SKM-1 treated with dmso at 0.1 percent for 144 hours (cell line): ENCODE data around the gene PLOD1.
"Not testable (repeated sequence)": the region's sequence is repeated elsewhere in the genome, so short reads cannot be mapped to it uniquely, and the experiment has no call there.

Experiments
- DNase-seq: peaks from one replicate; lab custom pipeline; 2025; ENCODE audit not compliant: unreplicated experiment; lab: John Stamatoyannopoulos, UW

The PLOD1 gene

DNA sequence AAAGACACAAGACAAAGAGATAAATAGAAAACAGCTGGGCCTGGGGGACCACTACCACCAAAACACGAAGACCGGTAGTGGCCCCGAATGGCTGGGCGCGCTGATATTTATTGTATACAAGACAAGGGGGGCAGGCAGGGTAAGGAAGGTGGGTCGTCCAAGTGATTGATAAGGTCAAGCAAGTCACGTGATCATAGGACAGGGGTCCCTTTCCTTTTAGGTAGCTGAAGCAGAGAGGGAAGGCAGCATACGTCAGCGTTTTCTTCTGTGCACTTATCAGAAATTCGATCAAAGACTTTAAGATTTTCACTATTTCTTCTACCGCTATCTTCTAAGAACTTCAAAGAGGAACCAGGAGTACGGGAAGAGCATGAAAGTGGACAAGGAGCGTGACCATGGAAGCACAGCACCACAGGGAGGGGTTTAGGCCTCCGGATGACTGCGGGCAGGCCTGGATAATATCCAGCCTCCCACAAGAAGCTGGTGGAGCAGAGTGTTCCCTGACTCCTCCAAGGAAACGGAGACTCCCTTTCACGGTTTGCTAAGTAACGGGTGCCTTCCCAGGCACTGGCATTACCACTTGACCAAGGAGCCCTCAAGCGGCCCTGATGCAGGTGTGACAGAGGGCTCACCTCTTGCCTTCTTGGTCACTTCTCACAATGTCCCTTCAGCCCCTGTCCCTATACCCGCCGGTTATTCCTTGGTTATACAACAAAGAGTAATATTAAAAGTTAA lies 21.9 kb upstream of the PLOD1 start:
- DNase-seq: not testable (repeated sequence)

DNA sequence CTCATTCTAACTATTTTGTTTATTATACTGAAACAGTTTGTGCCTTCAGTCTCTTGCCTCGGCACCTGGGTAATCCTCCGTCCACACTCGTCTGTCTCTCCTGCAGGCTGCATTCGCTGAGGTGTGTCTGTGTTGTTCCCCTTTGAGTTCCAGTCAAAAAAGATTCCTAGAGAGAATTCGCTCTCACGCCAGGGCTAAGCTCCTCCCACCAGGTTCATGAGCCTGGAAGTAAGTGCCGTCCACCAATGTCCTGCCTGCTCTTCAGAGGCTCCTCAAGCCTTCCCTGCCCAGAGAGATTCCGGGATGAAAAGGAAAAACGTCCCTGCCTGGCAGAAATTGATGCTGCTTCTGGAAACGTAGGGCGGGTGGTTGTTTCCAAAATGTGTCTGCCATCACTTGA lies 21.2 kb upstream of the PLOD1 start:
- DNase-seq: no peak

DNA sequence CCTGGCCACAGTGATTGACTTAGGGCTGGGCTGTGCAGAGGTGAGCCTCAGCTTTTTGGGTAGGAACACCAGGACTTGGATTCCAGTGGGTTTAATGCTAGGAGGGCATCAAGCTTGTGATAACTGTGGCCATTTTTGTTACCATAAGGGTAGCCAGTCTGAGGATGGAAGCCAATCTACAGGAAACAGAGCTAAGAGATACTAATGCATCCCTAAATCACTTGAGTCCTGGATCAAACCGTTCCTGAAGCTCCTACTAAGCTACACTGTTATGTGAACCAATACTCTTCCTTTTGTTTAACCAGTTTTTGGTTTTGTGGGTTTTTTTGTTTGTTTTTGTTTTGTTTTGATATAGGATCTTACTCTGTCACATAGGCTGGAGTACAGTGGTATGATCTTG lies 20.5 kb upstream of the PLOD1 start:
- DNase-seq: no peak

DNA sequence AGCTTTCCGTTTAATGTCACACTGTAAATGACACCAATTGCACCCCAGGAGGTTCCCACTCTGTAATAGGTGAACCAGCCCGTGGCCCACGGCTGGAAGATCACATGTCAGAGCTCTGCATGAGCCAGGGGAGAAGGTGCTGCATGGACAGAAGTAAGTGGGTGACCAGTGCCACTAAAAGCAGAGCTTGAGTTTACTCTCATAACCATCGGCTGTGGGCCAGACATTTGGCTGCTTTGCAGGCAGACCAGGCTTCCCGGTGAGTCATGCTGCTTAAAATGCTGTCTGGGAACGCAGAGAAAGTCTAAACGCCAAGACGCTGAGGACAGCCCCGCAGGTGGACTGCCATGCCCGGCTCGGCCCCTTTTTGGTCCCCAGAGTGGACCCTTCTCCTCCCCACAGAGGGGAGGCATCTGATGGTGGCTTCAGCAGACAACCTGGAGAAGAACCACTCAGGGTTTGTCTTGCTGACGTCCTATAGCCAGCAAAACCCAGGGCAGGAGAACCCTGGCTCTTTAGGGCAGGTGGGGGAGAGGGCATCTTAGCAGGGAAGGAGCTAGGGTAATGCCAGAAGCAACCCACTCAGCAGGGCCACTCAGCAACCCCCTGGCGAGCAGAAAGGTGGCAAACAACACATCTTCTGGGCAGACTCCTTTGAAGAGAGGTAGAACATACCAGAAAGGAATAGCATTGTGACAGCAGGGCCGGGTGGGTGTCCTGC lies 15.6 kb upstream of the PLOD1 start:
- no peak for DNase-seq

DNA sequence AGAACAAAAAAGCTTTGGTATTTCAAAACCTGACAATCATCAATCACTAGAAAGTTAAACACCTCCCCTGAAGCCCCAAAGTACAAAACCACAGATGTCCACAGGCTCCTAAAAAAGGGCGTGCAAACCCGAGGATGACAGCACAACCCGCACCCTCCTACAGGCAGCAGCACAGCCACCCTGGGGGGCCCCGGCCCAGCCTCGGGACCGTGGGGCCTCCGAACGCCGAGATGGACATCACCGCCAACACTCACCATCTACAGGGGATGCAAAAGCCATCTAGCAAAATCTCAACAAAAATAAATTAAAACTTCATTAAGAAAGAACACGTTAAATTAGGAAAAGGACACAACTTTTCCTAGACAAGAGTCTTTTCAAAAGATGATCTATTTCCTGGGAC lies 14.9 kb upstream of the PLOD1 start:
- DNase-seq: no peak

DNA sequence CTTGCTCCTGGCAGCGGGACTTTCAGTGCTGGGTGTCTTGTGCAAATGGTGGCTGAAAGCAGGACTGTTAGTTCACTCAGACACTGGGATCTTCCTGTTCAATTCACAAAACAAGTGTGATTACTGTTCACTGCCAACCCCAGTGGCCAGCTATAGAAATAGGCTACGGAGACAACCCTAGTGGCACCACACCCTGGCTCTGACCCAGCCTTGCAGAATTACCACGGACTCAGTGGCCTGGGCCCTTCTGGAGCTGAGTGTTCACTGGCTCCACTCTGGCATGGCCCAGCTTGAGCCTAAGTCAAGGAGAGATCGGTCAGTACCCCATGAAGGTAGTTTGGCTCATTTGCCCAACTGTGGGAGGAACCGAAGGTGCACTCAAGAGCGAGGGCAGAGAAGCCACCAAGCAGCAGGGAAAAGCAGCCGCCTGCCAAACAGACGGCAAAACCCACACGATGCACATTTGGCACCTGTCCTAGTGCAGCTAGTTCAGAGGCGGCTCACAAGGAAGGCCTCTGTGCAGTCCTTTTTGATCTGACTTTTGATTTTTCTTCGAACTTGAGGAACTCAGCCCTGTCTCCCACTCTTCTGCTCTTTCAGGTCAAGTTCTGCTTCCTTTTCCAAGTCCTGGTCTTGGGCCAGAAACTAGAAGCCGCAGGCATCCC lies 14.1 kb upstream of the PLOD1 start:
- DNase-seq: no peak

DNA sequence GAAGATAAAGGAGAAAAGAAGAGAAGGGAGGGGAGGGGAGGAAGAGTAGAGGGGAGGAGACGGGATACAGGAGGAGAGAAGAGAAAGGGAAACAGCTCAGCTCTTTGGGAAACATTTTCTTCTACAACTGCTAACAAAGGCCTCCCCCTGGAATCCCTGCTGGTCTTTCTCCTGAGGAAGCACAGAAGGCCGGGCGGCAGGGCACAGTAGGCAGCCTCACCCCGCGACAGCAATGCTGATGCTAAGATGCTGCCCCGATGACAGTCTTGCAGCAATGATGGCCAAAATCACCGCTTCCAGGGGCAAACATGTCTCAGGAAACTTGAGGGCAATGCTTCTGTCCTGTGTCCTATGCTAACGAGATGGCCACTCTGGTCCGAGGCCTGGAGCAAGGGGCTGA lies 13.5 kb upstream of the PLOD1 start:
- DNase-seq: no peak

DNA sequence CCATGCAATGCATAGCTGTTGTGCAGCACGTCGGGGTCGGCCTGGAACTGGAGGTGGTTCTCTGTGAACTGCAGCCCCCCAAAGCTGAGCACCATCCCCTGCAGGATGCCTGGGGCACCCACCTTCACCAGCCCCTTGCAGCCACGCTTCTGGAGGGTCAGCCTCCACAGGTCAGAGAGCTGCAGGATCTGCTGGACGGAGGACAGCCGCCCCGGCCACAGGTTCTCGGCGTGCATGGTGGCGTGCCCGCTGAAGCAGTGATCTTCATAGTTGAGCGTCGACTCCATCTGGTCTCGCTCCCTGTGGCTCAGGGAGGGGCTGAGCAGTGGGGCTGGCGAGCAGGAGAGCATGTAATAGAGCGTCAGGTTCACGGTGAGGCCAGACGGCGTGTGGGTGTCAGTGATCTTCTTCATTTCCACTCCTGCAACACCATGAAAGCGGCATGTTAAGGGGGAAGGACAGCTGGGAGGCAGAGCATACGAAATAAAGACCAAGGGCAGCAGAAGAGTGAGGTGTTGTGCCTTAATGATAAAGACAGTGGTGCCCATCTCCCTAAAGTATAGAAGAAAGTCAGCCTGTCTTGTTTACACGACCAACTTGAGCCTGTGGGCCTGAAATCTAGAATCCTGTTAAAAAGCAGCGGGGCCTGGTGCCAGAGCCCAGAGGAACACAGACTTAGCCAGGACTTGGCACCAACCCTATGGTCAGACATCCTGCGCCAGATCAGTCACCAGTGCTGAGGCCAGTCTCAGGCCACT lies 11.3 kb upstream of the PLOD1 start:
- DNase-seq: no peak

DNA sequence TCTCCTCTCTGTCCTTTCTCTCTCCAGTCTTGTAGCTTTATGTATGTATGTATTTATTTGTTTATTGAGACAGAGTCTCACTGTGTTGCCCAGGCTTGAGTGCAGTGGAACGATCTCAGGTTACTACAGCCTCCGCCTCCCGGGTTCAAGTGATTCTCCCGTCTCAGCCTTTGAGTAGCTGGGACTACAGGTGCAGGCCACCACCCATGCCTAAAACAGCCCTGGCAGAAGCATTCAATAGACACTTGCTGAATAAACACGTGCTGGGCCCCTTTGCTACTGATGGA lies 10.7 kb upstream of the PLOD1 start:
- no peak for DNase-seq

DNA sequence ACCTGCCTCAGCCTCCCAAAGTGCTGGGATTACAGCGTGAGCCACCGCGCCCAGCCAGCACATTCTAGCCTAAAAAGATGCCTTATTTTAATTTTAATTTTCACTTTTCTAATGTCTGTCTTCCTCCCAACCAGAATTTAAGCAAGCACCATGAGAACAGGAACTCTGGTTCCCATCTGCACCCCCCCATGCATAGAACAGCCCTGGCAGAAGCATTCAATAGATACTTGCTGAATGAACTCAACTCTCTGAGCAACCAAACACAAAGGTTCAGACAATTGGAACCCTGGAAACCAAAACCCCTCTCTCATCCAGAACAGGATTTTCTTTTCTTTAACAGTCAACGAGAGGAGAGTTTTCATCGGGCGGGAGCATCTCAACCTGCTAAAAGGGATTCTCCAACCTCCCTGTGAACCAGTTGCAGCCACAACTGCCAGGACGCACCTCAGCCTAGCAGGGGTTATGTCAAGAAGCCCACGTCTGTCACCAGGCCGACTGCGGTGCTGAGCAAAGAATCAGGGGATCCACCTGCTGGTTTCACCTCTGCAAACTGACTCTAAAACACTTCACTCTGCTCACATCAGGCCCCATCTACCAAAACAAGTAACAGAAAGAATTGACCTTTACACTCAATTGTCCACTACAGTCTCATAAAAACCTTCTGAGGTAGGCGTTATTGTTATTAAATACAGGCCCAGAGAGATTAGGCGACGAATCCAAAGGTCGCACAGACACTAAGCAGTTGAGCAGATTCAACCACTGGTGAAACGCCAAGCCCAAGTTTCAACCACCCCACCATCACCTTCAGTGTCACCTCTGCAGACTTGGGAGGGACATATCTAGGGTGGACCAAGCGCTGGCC lies 10.0 kb upstream of the PLOD1 start:
- no peak for DNase-seq

DNA sequence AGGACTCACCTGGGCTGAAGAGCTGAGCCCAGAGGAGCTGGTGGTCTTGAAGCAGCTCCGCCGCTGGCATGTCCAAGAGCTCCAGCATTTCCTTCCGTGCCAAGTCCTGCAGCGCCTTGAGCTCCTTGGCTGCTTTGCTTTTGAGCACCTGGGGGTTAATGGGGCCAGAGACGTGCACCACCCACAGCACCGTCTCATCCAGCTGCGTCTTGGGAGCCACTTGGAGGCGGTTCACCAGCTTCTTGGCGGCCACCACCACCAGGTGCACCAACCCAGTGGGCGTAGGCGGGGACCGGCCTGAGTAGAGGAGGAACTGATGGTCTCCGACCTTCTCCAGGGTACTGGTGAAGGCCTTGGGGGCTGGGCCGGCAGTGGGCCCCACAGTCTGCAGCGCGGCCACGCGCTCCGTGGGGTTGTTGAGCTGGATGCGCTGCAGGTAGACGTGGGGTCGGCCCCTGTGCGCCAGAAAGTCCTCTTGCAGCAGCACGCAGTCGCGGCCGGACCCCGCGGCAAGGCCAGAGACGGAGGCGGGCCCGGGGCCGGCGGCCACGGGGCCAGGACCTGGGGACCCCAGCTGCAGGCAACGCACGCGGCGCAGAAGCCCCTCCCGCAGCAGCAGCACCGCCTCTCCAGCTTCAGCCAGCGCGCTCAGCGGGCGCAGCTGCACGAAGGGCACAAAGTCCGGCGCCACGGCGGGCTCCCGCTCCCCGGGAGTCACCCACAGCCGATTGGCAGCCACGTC lies 9.2 kb upstream of the PLOD1 start:
- not testable (repeated sequence) for DNase-seq

DNA sequence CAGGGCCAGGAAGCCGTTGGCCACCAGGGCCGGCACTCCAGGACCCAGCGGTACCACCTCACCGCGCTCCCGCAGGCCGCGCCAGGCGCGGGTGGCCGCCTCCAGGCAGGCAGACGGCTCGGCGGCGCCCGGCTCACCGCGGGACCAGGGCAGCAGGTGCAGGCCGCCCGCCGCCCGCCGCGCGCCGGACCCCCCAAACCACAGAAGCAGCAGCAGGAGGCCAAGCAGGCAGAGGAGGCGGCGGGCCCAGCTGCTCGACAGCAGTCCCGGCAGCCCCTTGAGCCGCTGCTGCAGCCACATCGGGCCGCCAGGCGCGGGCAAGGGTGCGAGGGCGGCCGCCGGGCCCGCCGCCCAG lies 8.6 kb upstream of the PLOD1 start:
- DNase-seq: no peak

DNA sequence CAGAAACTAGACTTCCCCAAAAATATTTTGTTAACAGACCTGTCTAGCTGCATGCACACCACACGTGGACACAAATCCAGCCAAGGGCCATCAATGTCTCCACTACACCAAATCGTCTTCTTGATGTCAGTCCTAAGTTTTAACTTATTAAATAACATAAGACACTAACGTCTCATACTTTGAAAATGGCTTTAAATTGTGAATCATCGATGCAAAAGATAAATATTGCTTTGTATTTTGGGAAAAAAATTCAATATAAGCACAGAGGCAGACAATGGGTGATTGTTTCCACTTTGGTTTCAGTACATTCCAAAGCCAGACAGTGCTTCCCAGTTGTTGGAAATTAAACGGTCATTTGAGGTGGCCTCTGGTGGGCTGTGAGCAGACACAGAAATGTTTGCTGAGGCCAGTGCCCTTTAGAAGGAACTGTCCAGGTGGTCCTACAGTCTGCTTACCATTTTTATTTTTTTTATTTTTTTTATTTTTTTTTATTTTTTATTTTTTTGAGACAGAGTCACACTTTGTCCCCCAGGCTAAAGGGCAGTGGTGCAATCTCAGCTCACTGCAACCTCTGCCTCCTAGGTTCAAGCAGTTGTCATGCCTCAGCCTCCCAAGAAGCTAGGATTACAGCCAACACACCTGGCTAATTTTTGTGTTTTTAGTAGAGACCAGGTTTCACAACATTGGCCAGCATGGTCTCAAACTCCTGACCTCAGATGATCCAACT lies 6.5 kb upstream of the PLOD1 start:
- DNase-seq: no peak

DNA sequence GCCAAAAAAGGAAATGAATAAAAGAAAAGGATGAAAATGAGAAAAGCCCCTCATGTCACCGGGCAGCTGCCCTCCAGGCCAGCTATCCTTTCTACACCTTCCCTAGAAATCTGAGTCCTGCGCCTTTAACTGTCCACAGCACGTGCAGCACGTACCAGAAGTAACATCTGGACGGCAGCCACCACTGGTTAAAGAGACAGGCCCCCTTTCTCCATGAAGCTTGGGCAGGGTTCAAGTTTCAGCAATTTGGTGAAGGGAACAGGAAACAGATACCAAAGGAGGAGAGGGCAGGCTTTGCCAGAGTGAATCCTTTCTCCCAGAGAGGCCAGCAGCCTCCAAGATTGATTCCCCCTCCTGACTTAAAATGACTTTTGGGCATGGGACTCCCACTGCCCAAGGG lies 4.7 kb upstream of the PLOD1 start:
- DNase-seq: peak; percentile 20

DNA sequence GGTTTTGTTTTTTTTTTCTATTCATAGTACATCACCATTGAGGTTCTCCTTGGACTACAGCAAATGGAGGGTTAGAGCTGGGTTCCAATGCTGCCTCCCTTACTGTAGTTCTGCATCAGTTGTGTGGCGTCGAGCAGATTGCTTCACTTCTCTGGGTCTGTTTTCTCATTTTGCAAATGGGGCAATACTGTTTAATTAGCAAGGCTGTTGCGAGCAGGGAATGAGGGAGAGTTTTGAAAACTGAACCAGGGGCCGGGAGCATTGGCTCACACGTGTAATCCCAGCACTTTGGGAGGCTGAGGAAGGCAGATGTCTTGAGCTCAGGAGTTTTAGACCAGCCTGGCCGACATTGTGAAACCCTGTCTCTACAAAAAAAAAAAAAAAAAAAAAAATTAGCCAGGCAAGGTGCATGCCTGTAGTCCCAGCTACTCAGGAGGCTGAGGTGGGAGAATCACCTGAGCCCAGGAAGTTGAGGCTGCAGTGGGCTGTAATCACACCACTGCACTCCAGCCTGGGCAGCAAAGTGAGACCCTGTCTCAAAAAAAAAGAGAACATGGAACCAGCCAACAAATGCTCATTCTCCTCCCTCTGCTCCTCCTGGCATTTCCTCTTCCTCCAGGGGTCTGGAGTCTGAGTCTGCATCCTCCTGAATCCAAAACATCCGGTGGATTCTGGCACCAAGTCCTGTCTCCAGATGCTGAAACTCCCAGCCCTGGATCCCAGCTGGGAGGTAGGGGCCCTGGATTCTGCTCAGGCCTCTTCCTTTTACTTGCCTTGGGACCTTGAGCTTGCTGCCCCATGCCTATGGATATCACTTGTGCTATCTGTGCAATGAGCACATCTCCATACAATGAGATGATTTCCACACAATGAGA lies 3.7 kb upstream of the PLOD1 start:
- DNase-seq: peak; percentile 41

DNA sequence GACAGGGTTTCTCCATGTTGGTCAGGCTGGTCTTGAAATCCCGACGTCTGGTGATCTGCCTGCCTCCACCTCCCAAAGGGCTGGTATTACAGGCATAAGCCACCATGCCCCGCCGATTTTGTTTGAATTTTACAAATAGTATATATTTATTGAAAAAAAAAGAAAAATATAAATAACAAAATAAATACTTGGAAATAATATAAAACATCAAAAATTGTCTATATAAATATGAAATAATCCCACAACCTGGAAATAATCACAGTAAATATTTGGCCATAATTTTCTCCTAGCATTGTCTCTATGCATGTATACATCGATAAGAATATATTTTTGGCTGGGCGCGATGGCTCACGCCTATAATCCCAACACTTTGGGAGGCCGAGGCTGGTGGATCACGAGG lies 2.7 kb upstream of the PLOD1 start:
- DNase-seq: no peak

DNA sequence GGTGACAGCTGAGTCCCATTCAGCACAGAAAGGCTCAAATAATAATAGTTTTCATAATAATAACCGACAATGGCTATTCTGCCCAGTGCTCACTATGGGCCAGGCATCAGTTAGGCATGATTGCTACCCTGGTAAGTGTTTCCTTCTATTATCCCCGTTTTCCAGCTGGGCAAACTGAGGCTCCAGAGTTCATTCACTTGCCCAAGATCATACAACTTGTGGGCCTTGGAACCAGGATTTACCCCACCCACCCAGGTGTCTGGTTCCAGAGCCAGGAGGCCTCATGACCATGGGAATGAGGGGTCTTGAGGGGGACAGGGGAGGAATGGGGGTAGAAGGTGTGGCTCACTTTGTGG lies 518 bp downstream of the PLOD1 start:
- DNase-seq: no peak

DNA sequence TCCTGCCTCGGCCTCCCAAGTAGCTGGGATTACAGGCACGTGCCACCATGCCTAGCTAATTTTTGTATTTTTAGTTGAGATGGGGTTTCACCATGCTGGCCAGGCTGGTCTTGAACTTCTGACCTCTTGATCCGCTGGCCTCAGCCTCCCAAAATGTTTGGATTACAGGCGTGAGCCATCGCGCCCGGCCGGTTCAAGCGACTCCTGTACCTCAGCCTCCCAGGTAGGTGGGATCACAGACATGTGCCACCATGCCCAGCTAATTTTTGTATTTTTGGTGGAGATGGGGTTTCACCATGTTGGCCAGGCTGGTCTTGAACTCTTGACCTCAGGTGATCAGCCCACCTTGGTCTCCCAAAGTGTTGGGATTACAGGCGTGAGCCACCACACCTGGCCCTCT lies 1.2 kb downstream of the PLOD1 start:
- not testable (repeated sequence) for DNase-seq
